Bronchial epithelial cell (primary cell): ENCODE results near the gene KRTAP5-1. TPM values are rescaled to one million over a fixed set of nuclear protein-coding genes. Genes with fewer than 3 reads are reported as not detected.

Experiments
- DNase-seq: peaks from one replicate; pipeline ENCODE4 v3.0.0-alpha.2; 2010; ENCODE audit warnings: low read depth
- FAIRE-seq: peaks from 2 replicates; lab custom pipeline; 2011; peaks lifted over from hg19 to GRCh38; lab: Jason Lieb, UNC
- H3K27me3 ChIP-seq: 2 replicates; pipeline ENCODE4 v1.5.1; 2011; ENCODE audit warnings: low read length; ENCODE audit not compliant: control insufficient read depth, insufficient read depth
- H3K36me3 ChIP-seq: 2 replicates; pipeline ENCODE4 v1.5.1; 2011; ENCODE audit warnings: low read length; ENCODE audit not compliant: control insufficient read depth, insufficient read depth
- H3K4me3 ChIP-seq: 2 replicates; pipeline ENCODE4 v1.5.1; 2011; ENCODE audit warnings: mild to moderate bottlenecking, low read depth, low read length, control low read depth
- CTCF ChIP-seq: IDR thresholded peaks from 2 replicates; pipeline ENCODE4 v1.5.1; 2011; ENCODE audit warnings: mild to moderate bottlenecking, moderate library complexity, low read length, control low read depth, inconsistent platforms; ENCODE audit not compliant: insufficient read depth, severe bottlenecking
- total RNA-seq: library from RNA; depleted of rRNA; stranded (reverse); fragments of >200 nt; gene quantifications from 2 replicates; pipeline ENCODE4 v1.2.1, GENCODE V29; 2014

Gene KRTAP5-1
- total RNA-seq, 1 donor from 2014 or later, result not detected

GRCh38 chr11:1557051-1557884 is 27.8 kb downstream of the KRTAP5-1 start:
- TF ChIP-seq CTCF, result no peak
- Histone ChIP-seq H3K4me3 (no peak overlapping the region), H3K27me3 (no peaks in the 10 kb centered on the region), H3K36me3 (no peaks in the 10 kb centered on the region)
- no peak for FAIRE-seq
- DNase-seq, result no peak

GRCh38 chr11:1556278-1556902 is 28.7 kb downstream of the KRTAP5-1 start:
- FAIRE-seq (no peak), DNase-seq (no peak)
- Histone ChIP-seq H3K27me3 (no peaks in the 10 kb centered on the region), H3K36me3 (no peaks in the 10 kb centered on the region), H3K4me3 (no peak overlapping the region)
- TF ChIP-seq CTCF, result no peak

- FAIRE-seq (no peak), DNase-seq (no peak)
- Histone ChIP-seq H3K36me3 (no peaks in the 10 kb centered on the region), H3K4me3 (no peak overlapping the region), H3K27me3 (no peaks in the 10 kb centered on the region)
- no peak for TF ChIP-seq CTCF
Observed at GRCh38 chr11:1555713-1556153, 29.4 kb downstream of the KRTAP5-1 start.

GRCh38 chr11:1554981-1555712 is 29.9 kb downstream of the KRTAP5-1 start:
- Histone ChIP-seq H3K27me3 (no peaks in the 10 kb centered on the region), H3K4me3 (no peak overlapping the region), H3K36me3 (no peaks in the 10 kb centered on the region)
- no peak for FAIRE-seq
- no peak for DNase-seq
- no peak for TF ChIP-seq CTCF

- Histone ChIP-seq H3K27me3 (peaks cover 3% of the 10 kb centered on the region), H3K36me3 (no peaks in the 10 kb centered on the region), H3K4me3 (no peak overlapping the region)
- DNase-seq, result no peak
- TF ChIP-seq CTCF, result peak; percentile 30
- no peak for FAIRE-seq
Observed at GRCh38 chr11:1553808-1554594, 31.1 kb downstream of the KRTAP5-1 start.
